Measurements from ENCODE around the gene LHX4. TPM values are rescaled to one million over a fixed set of nuclear protein-coding genes. Genes with fewer than 3 reads are reported as not detected.
"Not testable (repeated sequence)": the region's sequence is repeated elsewhere in the genome, so short reads cannot be mapped to it uniquely, and the experiment has no call there.

Gene LHX4
- total RNA-seq, 2 donors from 2014 or later: not detected

- 90 to 93% methylated on average over 7 to 12 of the region's 12 CpGs for WGBS, 2 donors
Observed at GRCh38 chr1:180199018-180199417, 31.0 kb upstream of the LHX4 start.

GRCh38 chr1:180201451-180202200 lies 28.4 kb upstream of the LHX4 start:
- WGBS, 2 donors: 91 to 97% methylated on average over 5 to 7 of the region's 7 CpGs
- intact Hi-C loops (cut with DNase I): no loop called here
- no peak for DNase-seq

More at GRCh38 chr1:180199018-180199417, 31.0 kb upstream of the LHX4 start:
- Histone ChIP-seq H3K9me3 (no peaks in the 10 kb centered on the region), H3K27ac (no peak overlapping the region), H3K4me1 (no peaks in the 10 kb centered on the region), H3K4me3 (no peak overlapping the region), H3K27me3 (no peaks in the 10 kb centered on the region), H3K36me3 (replicated peaks in 1 of 2; ENCODE audit: insufficient read depth in 1 of 2, low read depth in 2 of 2) (peaks cover 0 to 1% of the 10 kb centered on the region in 2 donors)
- no peak for ATAC-seq
- TF ChIP-seq POLR2A (IDR thresholded peaks at IDR 0.05) (no peak), CTCF (IDR thresholded peaks at IDR 0.05) (no peak)
- intact Hi-C loops (cut with DNase I): no loop called here
- no peak for DNase-seq

GRCh38 chr1:180202588-180202987 lies 27.5 kb upstream of the LHX4 start:
- WGBS, 2 donors: 81 to 87% methylated on average over 5 of the region's 5 CpGs
- H3K4me1 ChIP-seq; intact Hi-C loops (cut with DNase I); ATAC-seq; H3K9me3 ChIP-seq; H3K27me3 ChIP-seq; DNase-seq; H3K36me3 ChIP-seq (replicated peaks in 1 of 2; ENCODE audit: insufficient read depth in 1 of 2, low read depth in 2 of 2); H3K27ac ChIP-seq; H3K4me3 ChIP-seq: not testable (repeated sequence)

More at GRCh38 chr1:180201451-180202200, 28.4 kb upstream of the LHX4 start:
- Histone ChIP-seq H3K4me3 (no peak overlapping the region), H3K36me3 (replicated peaks in 1 of 2; ENCODE audit: insufficient read depth in 1 of 2, low read depth in 2 of 2) (no peaks in the 10 kb centered on the region), H3K4me1 (no peaks in the 10 kb centered on the region), H3K27ac (no peak overlapping the region), H3K9me3 (no peaks in the 10 kb centered on the region), H3K27me3 (no peaks in the 10 kb centered on the region)
- no peak for ATAC-seq
- TF ChIP-seq POLR2A (IDR thresholded peaks at IDR 0.05): no peak
- TF ChIP-seq CTCF (IDR thresholded peaks at IDR 0.05): no peak

- Histone ChIP-seq H3K27me3 (no peaks in the 10 kb centered on the region), H3K27ac (no peak overlapping the region), H3K4me3 (no peak overlapping the region), H3K36me3 (replicated peaks in 1 of 2; ENCODE audit: insufficient read depth in 1 of 2, low read depth in 2 of 2) (no peaks in the 10 kb centered on the region), H3K9me3 (no peaks in the 10 kb centered on the region), H3K4me1 (no peaks in the 10 kb centered on the region)
- no peak for TF ChIP-seq POLR2A (IDR thresholded peaks at IDR 0.05)
- no peak for TF ChIP-seq CTCF (IDR thresholded peaks at IDR 0.05)
- ATAC-seq: no peak
- intact Hi-C loops (cut with DNase I): no loop called here
- 87 to 91% methylated on average over 5 to 6 of the region's 6 CpGs for WGBS, 2 donors
- no peak for DNase-seq
Observed at GRCh38 chr1:180204231-180204630, 25.8 kb upstream of the LHX4 start.

GRCh38 chr1:180206581-180206980 lies 23.5 kb upstream of the LHX4 start:
- TF ChIP-seq CTCF (IDR thresholded peaks at IDR 0.05) (no peak), POLR2A (IDR thresholded peaks at IDR 0.05) (no peak)
- Histone ChIP-seq H3K4me1 (no peaks in the 10 kb centered on the region), H3K36me3 (replicated peaks in 1 of 2; ENCODE audit: insufficient read depth in 1 of 2, low read depth in 2 of 2) (no peaks in the 10 kb centered on the region), H3K27me3 (no peaks in the 10 kb centered on the region), H3K9me3 (no peaks in the 10 kb centered on the region), H3K4me3 (no peak overlapping the region), H3K27ac (no peak overlapping the region)
- 94 to 95% methylated on average over 3 of the region's 3 CpGs for WGBS, 2 donors
- ATAC-seq (no peak), DNase-seq (no peak)
- intact Hi-C loops (cut with DNase I): no loop called here

All from body of pancreas (tissue), 4 donors.